OCI-LY7 (cell line): ENCODE results near the gene DENND10.

Experiments
- EZH2phosphoT487 ChIP-seq: fragments of 200-600 bp; sonication (generic); IDR thresholded peaks from 2 replicates; pipeline ENCODE4 v1.6.1; 2018; ENCODE audit warnings: low read depth, borderline replicate concordance, mild to moderate bottlenecking, mixed run types, antibody characterized with exemption, low read length, moderate library complexity, mixed read lengths
- TF ChIP-seq, protein P1 (sequence below): fragments of 200-600 bp; sonication (generic); conservative IDR thresholded peaks from 2 replicates; pipeline ENCODE4 v1.5.1; 2014; ENCODE audit warnings: mild to moderate bottlenecking, antibody characterized with exemption, low read length, moderate library complexity, mixed read lengths

- TF ChIP-seq, protein P1, sequence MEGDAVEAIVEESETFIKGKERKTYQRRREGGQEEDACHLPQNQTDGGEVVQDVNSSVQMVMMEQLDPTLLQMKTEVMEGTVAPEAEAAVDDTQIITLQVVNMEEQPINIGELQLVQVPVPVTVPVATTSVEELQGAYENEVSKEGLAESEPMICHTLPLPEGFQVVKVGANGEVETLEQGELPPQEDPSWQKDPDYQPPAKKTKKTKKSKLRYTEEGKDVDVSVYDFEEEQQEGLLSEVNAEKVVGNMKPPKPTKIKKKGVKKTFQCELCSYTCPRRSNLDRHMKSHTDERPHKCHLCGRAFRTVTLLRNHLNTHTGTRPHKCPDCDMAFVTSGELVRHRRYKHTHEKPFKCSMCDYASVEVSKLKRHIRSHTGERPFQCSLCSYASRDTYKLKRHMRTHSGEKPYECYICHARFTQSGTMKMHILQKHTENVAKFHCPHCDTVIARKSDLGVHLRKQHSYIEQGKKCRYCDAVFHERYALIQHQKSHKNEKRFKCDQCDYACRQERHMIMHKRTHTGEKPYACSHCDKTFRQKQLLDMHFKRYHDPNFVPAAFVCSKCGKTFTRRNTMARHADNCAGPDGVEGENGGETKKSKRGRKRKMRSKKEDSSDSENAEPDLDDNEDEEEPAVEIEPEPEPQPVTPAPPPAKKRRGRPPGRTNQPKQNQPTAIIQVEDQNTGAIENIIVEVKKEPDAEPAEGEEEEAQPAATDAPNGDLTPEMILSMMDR: no peak
- TF ChIP-seq EZH2phosphoT487: no peak
These were observed 44.4 kb upstream of the DENND10 start for GRCh38 chr10:119059557-119059956.
